ENCODE data around the gene ZNF12. TPM values are rescaled to one million over a fixed set of nuclear protein-coding genes. Genes with fewer than 3 reads are reported as not detected.
A peak's percentile ranks its signal among the peaks of the same experiment; 100 is the strongest.

Gene ZNF12
- total and polyA plus RNA-seq, 10 of the 15 experiments (the other 5 are each of a cell fraction or from before 2014, with no cell fraction given) = 6.7 to 38.1 (median 14.4) TPM

- CTCF ChIA-PET = no interaction called here
- H3K4me3 ChIP-seq = no peak overlapping the region
- no peak for ATAC-seq
These were observed 30.8 kb downstream of the ZNF12 start for GRCh38 chr7:6675807-6676405.

More at GRCh38 chr7:6675807-6676405, 30.8 kb downstream of the ZNF12 start:
- no peak overlapping the region for H2AFZ ChIP-seq (ENCODE audit: control insufficient read depth, low read depth, low read length)
- ChIA-PET RAD21 (ENCODE audit: unreplicated experiment) (no interaction called here), POLR2A (no interaction called here), SMC1A (ENCODE audit: uncharacterized antibody, unreplicated experiment) (no interaction called here)
- no peak overlapping the region for H3K27ac ChIP-seq (ENCODE audit: control insufficient read depth, insufficient read depth)
- no peak for TF ChIP-seq NFYA (IDR thresholded peaks at IDR 0.05; ENCODE audit: borderline replicate concordance, low read depth, low read length)
- TF ChIP-seq CHD1 (IDR thresholded peaks at IDR 0.05; ENCODE audit: low read depth, low read length) = no peak
- no peak for TF ChIP-seq FOS (IDR thresholded peaks at IDR 0.05; ENCODE audit: borderline replicate concordance, extremely low read depth, insufficient read length)
- no peak for TF ChIP-seq E4F1 (IDR thresholded peaks at IDR 0.05; ENCODE audit: borderline replicate concordance, partially characterized antibody)
- TF ChIP-seq KLF5 (IDR thresholded peaks at IDR 0.05; ENCODE audit: partially characterized antibody) = peak; percentile 92
- TF ChIP-seq IRF5 (IDR thresholded peaks at IDR 0.05; ENCODE audit: borderline replicate concordance) = no peak
- TF ChIP-seq ZNF274 (IDR thresholded peaks at IDR 0.05; ENCODE audit: insufficient read depth, insufficient read length) = peak; percentile 88
- no peak for TF ChIP-seq GABPA (IDR thresholded peaks at IDR 0.05; ENCODE audit: low read depth)
- no peak for TF ChIP-seq SREBF1 (IDR thresholded peaks at IDR 0.05; ENCODE audit: low read length)
- no peak for TF ChIP-seq GATAD2B (conservative IDR thresholded peaks at IDR 0.05; ENCODE audit: low read depth)
- TF ChIP-seq ZNF384 (IDR thresholded peaks at IDR 0.05; ENCODE audit: borderline replicate concordance, low read depth, low read length) = no peak
- TF ChIP-seq BRCA1 (IDR thresholded peaks at IDR 0.05; ENCODE audit: low read depth, low read length) = no peak
- no peak for TF ChIP-seq ZBTB33 (IDR thresholded peaks at IDR 0.05)
- TF ChIP-seq RAD21 (IDR thresholded peaks at IDR 0.05; ENCODE audit: insufficient read depth, low read depth, low read length) = no peak
- TF ChIP-seq ZNF622 (IDR thresholded peaks at IDR 0.05) = no peak
- no peak for TF ChIP-seq NRF1 (conservative IDR thresholded peaks at IDR 0.05; ENCODE audit: low read depth, low read length)
- 0 out of 2 replicates have a peak, but pooled peaks have one; percentile 74 for TF ChIP-seq CBX3 (IDR thresholded peaks at IDR 0.05; ENCODE audit: borderline replicate concordance, low read depth)
- TF ChIP-seq CBX5 (IDR thresholded peaks at IDR 0.05; ENCODE audit: low read depth) = 0 out of 2 replicates have a peak, but pooled peaks have one; percentile 73
- no peaks in the 10 kb centered on the region for H3K4me1 ChIP-seq (ENCODE audit: control insufficient read depth, insufficient read depth, low read length)
- H3K36me3 ChIP-seq (ENCODE audit: control insufficient read depth in 2 of 2, insufficient read depth in 2 of 2, low read length in 1 of 2) = no peaks in the 10 kb centered on the region
- H3K27me3 ChIP-seq (replicated peaks in 1 of 2; ENCODE audit: control insufficient read depth in 2 of 2, insufficient read depth in 2 of 2, low read length in 1 of 2) = no peaks in the 10 kb centered on the region
- no TSS peak for BruUV-seq (replicated peaks)
- FAIRE-seq (no peak), DNase-seq (ENCODE audit: low read depth, low spot score) (no peak)
- no peaks in the 10 kb centered on the region for H3K79me2 ChIP-seq (ENCODE audit: control insufficient read depth, insufficient read depth, low read length)
- WGBS (ENCODE audit: insufficient coverage, insufficient replicate concordance, low lambda C conversion rate, missing lambda C conversion rate) = 6% methylated on average over 1 of the region's 1 CpG
- peaks cover 20% of the 10 kb centered on the region; the same call in 2 of the 3 replicates for H3K9me3 ChIP-seq (replicated peaks; ENCODE audit: control insufficient read depth, insufficient read depth, low read length)
- no peaks in the 10 kb centered on the region for H4K20me1 ChIP-seq (ENCODE audit: control insufficient read depth, insufficient read depth)
- no peak overlapping the region for H3K9ac ChIP-seq (ENCODE audit: control insufficient read depth, insufficient read depth, low read length)
- no peak overlapping the region for H3K4me2 ChIP-seq (ENCODE audit: control insufficient read depth, insufficient read depth)
- in situ Hi-C loops (cut with MboI) (no loop called here), intact Hi-C loops (cut with micrococcal nuclease; ENCODE audit: unreplicated experiment) (no loop called here)

Data from GM12878 (cell line).